Endodermal cell (in vitro differentiated cells): Measurements from ENCODE around the gene LRRC49. TPM values are rescaled to one million over a fixed set of nuclear protein-coding genes. Genes with fewer than 3 reads are reported as not detected.

ENCODE experiments used
- DNase-seq: peaks from one replicate; pipeline ENCODE4 v3.0.0-alpha.2; 2017
- H3K27ac ChIP-seq: 2 replicates; pipeline ENCODE4 v1.5.1; 2013; ENCODE audit warnings: mild to moderate bottlenecking, low read depth, low read length, moderate library complexity
- H3K27me3 ChIP-seq: 2 replicates; pipeline ENCODE4 v1.6.1; 2013; ENCODE audit warnings: mild to moderate bottlenecking, low read length, moderate library complexity; ENCODE audit not compliant: insufficient read depth, control insufficient read depth, poor library complexity, severe bottlenecking
- H3K36me3 ChIP-seq: 2 replicates; pipeline ENCODE4 v1.7.0; 2013; ENCODE audit warnings: mild to moderate bottlenecking, low read length, moderate library complexity; ENCODE audit not compliant: control insufficient read depth, insufficient read depth
- H3K4me1 ChIP-seq: one replicate; pipeline ENCODE4 v1.7.0; 2013; ENCODE audit warnings: low read length; ENCODE audit not compliant: control insufficient read depth, insufficient read depth
- H3K4me3 ChIP-seq: 2 replicates; pipeline ENCODE4 v1.5.1; 2013; ENCODE audit warnings: mild to moderate bottlenecking, low read length, moderate library complexity
- H3K9ac ChIP-seq: 2 replicates; pipeline ENCODE4 v1.6.1; 2013; ENCODE audit warnings: mild to moderate bottlenecking, low read length, moderate library complexity; ENCODE audit not compliant: poor library complexity, severe bottlenecking; ENCODE audit errors: extremely low read depth
- H3K9me3 ChIP-seq: 2 replicates; pipeline ENCODE4 v1.6.1; 2013; ENCODE audit warnings: mild to moderate bottlenecking, low read length, moderate library complexity; ENCODE audit not compliant: control insufficient read depth
- H3K27ac Mint-ChIP-seq: 2 replicates; pipeline ENCODE4 v1.8.0; 2020; ENCODE audit warnings: mixed read lengths
- H3K27me3 Mint-ChIP-seq: 2 replicates; pipeline ENCODE4 v1.8.0; 2021; ENCODE audit warnings: mild to moderate bottlenecking, mixed read lengths; ENCODE audit not compliant: insufficient read depth
- H3K36me3 Mint-ChIP-seq: 2 replicates; pipeline ENCODE4 v1.8.0; 2020; ENCODE audit warnings: low read depth, mixed read lengths
- H3K4me1 Mint-ChIP-seq: 2 replicates; pipeline ENCODE4 v1.8.0; 2020; ENCODE audit warnings: mixed read lengths
- H3K4me3 Mint-ChIP-seq: 2 replicates; pipeline ENCODE4 v1.8.0; 2020; ENCODE audit warnings: mild to moderate bottlenecking, moderate library complexity, mixed read lengths
- H3K9me3 Mint-ChIP-seq: 2 replicates; pipeline ENCODE4 v1.8.0; 2020; ENCODE audit warnings: mild to moderate bottlenecking, mixed read lengths
- CTCF ChIP-seq: fragments of 200-600 bp; sonication (generic); conservative IDR thresholded peaks from 2 replicates; pipeline ENCODE4 v1.5.0; 2021; ENCODE audit warnings: antibody characterized with exemption, mild to moderate bottlenecking
- WGBS, 2 experiments: methylation state at CpG; one replicate each; pipeline versions ENCODE4 v1.1.5 to v1.1.7; 2013; ENCODE audit warnings: missing lambda C conversion rate in 2 of 2, mixed read lengths in 1 of 2; ENCODE audit not compliant: insufficient coverage in 1 of 2, insufficient read length in 1 of 2; 5-methylcytosine and 5-hydroxymethylcytosine counted together
- total RNA-seq, 2 donors: library from RNA; stranded (reverse); fragmentation: NEBNext Ultra II Directional in 1 of 2; extraction: Animal tissue kit (Norgen Biotek cat#: 25700) in 1 of 2; gene quantifications; 2 replicates in 1 of 2; 3 replicates in 1 of 2; pipeline ENCODE4 v1.2.1, GENCODE V29; 2021

LRRC49 gene
- total RNA-seq, 2 donors from 2014 or later: 6.6 to 10.7 TPM

- H3K4me1 ChIP-seq: no peaks in the 10 kb centered on the region
- no peak for TF ChIP-seq CTCF
- H3K9me3 Mint-ChIP-seq: peaks cover 18% of the 10 kb centered on the region
- H3K27ac Mint-ChIP-seq: no peak overlapping the region
- H3K27me3 ChIP-seq: no peaks in the 10 kb centered on the region
- no peaks in the 10 kb centered on the region for H3K4me1 Mint-ChIP-seq
- no peaks in the 10 kb centered on the region for H3K27me3 Mint-ChIP-seq
- H3K9me3 ChIP-seq: peaks cover 13% of the 10 kb centered on the region
- H3K36me3 Mint-ChIP-seq: peaks cover 5% of the 10 kb centered on the region
- no peak overlapping the region for H3K4me3 Mint-ChIP-seq
- DNase-seq: no peak
- H3K36me3 ChIP-seq: no peaks in the 10 kb centered on the region
- H3K4me3 ChIP-seq: no peak overlapping the region
- H3K27ac ChIP-seq: no peak overlapping the region
- no peak overlapping the region for H3K9ac ChIP-seq
Measured at GRCh38 chr15:70950953-70951352, 58.3 kb downstream of the LRRC49 start.

GRCh38 chr15:70954171-70954570 lies 61.5 kb downstream of the LRRC49 start:
- H3K27ac Mint-ChIP-seq: no peak overlapping the region
- no peak overlapping the region for H3K4me3 ChIP-seq
- no peak for DNase-seq
- H3K9me3 Mint-ChIP-seq: peaks cover 18% of the 10 kb centered on the region
- WGBS, 2 experiments: 100% methylated on average over 1 of the region's 1 CpG; no CpG with 5 or more reads in 1 of the 2 experiments
- H3K4me3 Mint-ChIP-seq: no peak overlapping the region
- no peak overlapping the region for H3K27ac ChIP-seq
- H3K36me3 ChIP-seq: no peaks in the 10 kb centered on the region
- H3K4me1 Mint-ChIP-seq: no peaks in the 10 kb centered on the region
- H3K27me3 ChIP-seq: no peaks in the 10 kb centered on the region
- no peaks in the 10 kb centered on the region for H3K27me3 Mint-ChIP-seq
- H3K4me1 ChIP-seq: no peaks in the 10 kb centered on the region
- H3K9me3 ChIP-seq: peaks cover 13% of the 10 kb centered on the region
- no peak overlapping the region for H3K9ac ChIP-seq
- H3K36me3 Mint-ChIP-seq: peaks cover 5% of the 10 kb centered on the region
- TF ChIP-seq CTCF: no peak

GRCh38 chr15:70954733-70955132 lies 62.1 kb downstream of the LRRC49 start:
- Mint-ChIP-seq H3K36me3 (peaks cover 5% of the 10 kb centered on the region), H3K4me1 (no peaks in the 10 kb centered on the region), H3K27me3 (no peaks in the 10 kb centered on the region), H3K4me3 (no peak overlapping the region), H3K9me3 (peaks cover 18% of the 10 kb centered on the region), H3K27ac (no peak overlapping the region)
- no peak for DNase-seq
- H3K9ac ChIP-seq: no peak overlapping the region
- H3K4me3 ChIP-seq: no peak overlapping the region
- WGBS, 2 experiments: 87% methylated on average over 6 of the region's 6 CpGs; no CpG with 5 or more reads in 1 of the 2 experiments
- no peaks in the 10 kb centered on the region for H3K4me1 ChIP-seq
- H3K36me3 ChIP-seq: no peaks in the 10 kb centered on the region
- H3K27me3 ChIP-seq: no peaks in the 10 kb centered on the region
- no peak for TF ChIP-seq CTCF
- H3K9me3 ChIP-seq: peaks cover 13% of the 10 kb centered on the region
- no peak overlapping the region for H3K27ac ChIP-seq
